Measurements from ENCODE around the gene DDT. TPM values are rescaled to one million over a fixed set of nuclear protein-coding genes. Genes with fewer than 3 reads are reported as not detected.

DDT gene
- total and polyA plus RNA-seq, 10 of the 15 experiments (the other 5 are each of a cell fraction or from before 2014, with no cell fraction given), result 25.1 to 408 (median 202) TPM

DNA sequence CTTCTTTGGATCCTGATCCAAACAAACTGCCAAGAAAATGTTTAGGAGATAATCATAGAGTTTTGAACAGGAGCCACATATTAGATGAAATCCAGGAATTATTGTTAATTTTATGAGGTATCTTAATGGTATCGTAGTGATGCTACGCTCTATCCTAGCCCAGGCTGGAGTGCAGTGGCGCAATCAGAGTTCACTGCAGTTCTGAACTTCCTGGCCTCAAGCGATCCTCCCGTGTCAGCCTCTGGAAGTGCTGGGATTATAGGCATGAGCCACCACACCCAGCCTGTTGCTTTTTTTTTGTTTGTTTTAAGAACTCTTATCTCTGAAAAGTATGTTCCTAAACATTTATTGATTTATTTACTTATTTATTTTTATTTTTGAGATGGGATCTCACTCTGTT, 28.6 kb upstream of the DDT start (continued):
- TF ChIP-seq, protein P1, sequence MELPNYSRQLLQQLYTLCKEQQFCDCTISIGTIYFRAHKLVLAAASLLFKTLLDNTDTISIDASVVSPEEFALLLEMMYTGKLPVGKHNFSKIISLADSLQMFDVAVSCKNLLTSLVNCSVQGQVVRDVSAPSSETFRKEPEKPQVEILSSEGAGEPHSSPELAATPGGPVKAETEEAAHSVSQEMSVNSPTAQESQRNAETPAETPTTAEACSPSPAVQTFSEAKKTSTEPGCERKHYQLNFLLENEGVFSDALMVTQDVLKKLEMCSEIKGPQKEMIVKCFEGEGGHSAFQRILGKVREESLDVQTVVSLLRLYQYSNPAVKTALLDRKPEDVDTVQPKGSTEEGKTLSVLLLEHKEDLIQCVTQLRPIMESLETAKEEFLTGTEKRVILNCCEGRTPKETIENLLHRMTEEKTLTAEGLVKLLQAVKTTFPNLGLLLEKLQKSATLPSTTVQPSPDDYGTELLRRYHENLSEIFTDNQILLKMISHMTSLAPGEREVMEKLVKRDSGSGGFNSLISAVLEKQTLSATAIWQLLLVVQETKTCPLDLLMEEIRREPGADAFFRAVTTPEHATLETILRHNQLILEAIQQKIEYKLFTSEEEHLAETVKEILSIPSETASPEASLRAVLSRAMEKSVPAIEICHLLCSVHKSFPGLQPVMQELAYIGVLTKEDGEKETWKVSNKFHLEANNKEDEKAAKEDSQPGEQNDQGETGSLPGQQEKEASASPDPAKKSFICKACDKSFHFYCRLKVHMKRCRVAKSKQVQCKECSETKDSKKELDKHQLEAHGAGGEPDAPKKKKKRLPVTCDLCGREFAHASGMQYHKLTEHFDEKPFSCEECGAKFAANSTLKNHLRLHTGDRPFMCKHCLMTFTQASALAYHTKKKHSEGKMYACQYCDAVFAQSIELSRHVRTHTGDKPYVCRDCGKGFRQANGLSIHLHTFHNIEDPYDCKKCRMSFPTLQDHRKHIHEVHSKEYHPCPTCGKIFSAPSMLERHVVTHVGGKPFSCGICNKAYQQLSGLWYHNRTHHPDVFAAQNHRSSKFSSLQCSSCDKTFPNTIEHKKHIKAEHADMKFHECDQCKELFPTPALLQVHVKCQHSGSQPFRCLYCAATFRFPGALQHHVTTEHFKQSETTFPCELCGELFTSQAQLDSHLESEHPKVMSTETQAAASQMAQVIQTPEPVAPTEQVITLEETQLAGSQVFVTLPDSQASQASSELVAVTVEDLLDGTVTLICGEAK (IDR thresholded peaks at IDR 0.05; ENCODE audit: borderline replicate concordance), result no peak
- TF ChIP-seq LARP7 (IDR thresholded peaks at IDR 0.05), result no peak
- TF ChIP-seq CBX5 (IDR thresholded peaks at IDR 0.05; ENCODE audit: low read depth), result no peak
- no peak for TF ChIP-seq JUNB (IDR thresholded peaks at IDR 0.05)
- TF ChIP-seq, protein P2, sequence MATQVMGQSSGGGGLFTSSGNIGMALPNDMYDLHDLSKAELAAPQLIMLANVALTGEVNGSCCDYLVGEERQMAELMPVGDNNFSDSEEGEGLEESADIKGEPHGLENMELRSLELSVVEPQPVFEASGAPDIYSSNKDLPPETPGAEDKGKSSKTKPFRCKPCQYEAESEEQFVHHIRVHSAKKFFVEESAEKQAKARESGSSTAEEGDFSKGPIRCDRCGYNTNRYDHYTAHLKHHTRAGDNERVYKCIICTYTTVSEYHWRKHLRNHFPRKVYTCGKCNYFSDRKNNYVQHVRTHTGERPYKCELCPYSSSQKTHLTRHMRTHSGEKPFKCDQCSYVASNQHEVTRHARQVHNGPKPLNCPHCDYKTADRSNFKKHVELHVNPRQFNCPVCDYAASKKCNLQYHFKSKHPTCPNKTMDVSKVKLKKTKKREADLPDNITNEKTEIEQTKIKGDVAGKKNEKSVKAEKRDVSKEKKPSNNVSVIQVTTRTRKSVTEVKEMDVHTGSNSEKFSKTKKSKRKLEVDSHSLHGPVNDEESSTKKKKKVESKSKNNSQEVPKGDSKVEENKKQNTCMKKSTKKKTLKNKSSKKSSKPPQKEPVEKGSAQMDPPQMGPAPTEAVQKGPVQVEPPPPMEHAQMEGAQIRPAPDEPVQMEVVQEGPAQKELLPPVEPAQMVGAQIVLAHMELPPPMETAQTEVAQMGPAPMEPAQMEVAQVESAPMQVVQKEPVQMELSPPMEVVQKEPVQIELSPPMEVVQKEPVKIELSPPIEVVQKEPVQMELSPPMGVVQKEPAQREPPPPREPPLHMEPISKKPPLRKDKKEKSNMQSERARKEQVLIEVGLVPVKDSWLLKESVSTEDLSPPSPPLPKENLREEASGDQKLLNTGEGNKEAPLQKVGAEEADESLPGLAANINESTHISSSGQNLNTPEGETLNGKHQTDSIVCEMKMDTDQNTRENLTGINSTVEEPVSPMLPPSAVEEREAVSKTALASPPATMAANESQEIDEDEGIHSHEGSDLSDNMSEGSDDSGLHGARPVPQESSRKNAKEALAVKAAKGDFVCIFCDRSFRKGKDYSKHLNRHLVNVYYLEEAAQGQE (IDR thresholded peaks at IDR 0.05; ENCODE audit: low read depth, low read length), result no peak
- TF ChIP-seq, protein P3, sequence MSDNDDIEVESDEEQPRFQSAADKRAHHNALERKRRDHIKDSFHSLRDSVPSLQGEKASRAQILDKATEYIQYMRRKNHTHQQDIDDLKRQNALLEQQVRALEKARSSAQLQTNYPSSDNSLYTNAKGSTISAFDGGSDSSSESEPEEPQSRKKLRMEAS (IDR thresholded peaks at IDR 0.05; ENCODE audit: low read depth, low read length), result no peak
- TF ChIP-seq ESRRA (IDR thresholded peaks at IDR 0.05; ENCODE audit: low read length), result no peak
- no peak for TF ChIP-seq EED (IDR thresholded peaks at IDR 0.05; ENCODE audit: low read depth)
- TF ChIP-seq PAX5 (IDR thresholded peaks at IDR 0.05; ENCODE audit: borderline replicate concordance, low read depth, low read length), result no peak
- no peak for TF ChIP-seq MXI1 (IDR thresholded peaks at IDR 0.05; ENCODE audit: low read depth, low read length)
- TF ChIP-seq TCF7 (IDR thresholded peaks at IDR 0.05; ENCODE audit: borderline replicate concordance), result no peak
- TF ChIP-seq NFIC (IDR thresholded peaks at IDR 0.05; ENCODE audit: low read depth, low read length), result no peak
- no peak for TF ChIP-seq ZSCAN29 (IDR thresholded peaks at IDR 0.05)

Measured in GM12878 (cell line).